A549 (cell line): ENCODE results near the gene ECI1.

ENCODE experiments used
- BHLHE40 ChIP-seq: IDR thresholded peaks from 2 replicates; pipeline ENCODE4 v1.6.1; 2012; ENCODE audit warnings: low read depth, low read length, inconsistent platforms
- EP300 ChIP-seq, 2 experiments: fragments of >200 bp; sonication (Bioruptor Twin); formaldehyde crosslinking; IDR thresholded peaks; 2 replicates in 1 of 2; 3 replicates in 1 of 2; pipeline ENCODE4 v1.6.1; 2016 to 2017
- HDAC2 ChIP-seq: fragments of 200-600 bp; sonication (generic); IDR thresholded peaks from 2 replicates; pipeline ENCODE4 v1.6.1; 2016
- MAZ ChIP-seq: fragments of 150-350 bp; IDR thresholded peaks from 2 replicates; pipeline ENCODE4 v1.6.1; 2014; ENCODE audit warnings: antibody characterized with exemption, low read depth, low read length, borderline replicate concordance
- SMC3 ChIP-seq: fragments of >200 bp; sonication (Bioruptor Twin); formaldehyde crosslinking; IDR thresholded peaks from 3 replicates; pipeline ENCODE4 v1.6.1; 2018; ENCODE audit warnings: inconsistent platforms
- ZC3H11A ChIP-seq: fragments of 450-650 bp; IDR thresholded peaks from 2 replicates; pipeline ENCODE4 v1.6.1; 2014; ENCODE audit warnings: antibody characterized with exemption, mild to moderate bottlenecking
- TF ChIP-seq, protein P1 (sequence below): fragments of 250-450 bp; sonication (Bioruptor Pico); IDR thresholded peaks from 2 replicates; pipeline ENCODE4 v1.5.0; 2021; ENCODE audit warnings: mild to moderate bottlenecking, moderate library complexity, borderline replicate concordance

DNA sequence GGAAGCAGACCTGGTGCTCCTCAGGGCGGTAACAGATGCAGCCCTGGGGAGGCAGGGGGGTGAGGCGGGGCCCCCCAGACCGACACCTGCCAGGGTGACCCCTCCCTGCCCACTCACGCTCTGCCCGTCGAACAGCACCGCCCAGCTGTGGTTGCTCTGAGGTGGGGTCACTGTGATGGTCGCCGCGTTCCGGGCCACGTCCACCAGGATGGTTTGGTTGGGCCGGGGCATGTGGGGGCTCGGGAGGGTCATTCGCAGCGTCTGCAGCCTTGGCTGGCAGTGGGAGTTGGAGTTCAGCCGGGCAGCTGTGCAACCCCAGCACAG, 41.4 kb downstream of the ECI1 start:
- no peak for TF ChIP-seq ZC3H11A
- TF ChIP-seq, protein P1, sequence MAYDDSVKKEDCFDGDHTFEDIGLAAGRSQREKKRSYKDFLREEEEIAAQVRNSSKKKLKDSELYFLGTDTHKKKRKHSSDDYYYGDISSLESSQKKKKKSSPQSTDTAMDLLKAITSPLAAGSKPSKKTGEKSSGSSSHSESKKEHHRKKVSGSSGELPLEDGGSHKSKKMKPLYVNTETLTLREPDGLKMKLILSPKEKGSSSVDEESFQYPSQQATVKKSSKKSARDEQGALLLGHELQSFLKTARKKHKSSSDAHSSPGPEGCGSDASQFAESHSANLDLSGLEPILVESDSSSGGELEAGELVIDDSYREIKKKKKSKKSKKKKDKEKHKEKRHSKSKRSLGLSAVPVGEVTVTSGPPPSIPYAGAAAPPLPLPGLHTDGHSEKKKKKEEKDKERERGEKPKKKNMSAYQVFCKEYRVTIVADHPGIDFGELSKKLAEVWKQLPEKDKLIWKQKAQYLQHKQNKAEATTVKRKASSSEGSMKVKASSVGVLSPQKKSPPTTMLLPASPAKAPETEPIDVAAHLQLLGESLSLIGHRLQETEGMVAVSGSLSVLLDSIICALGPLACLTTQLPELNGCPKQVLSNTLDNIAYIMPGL (CRISPR knock-in tag) = no peak
- TF ChIP-seq SMC3 = no peak
- TF ChIP-seq MAZ = no peak
- no peak for TF ChIP-seq BHLHE40
- TF ChIP-seq EP300 (IDR thresholded peaks at IDR 0.05) = no peak
- no peak for TF ChIP-seq HDAC2
